Ishikawa (cell line): ENCODE results near the gene TSPYL6.

ENCODE experiments used
- CEBPB ChIP-seq: IDR thresholded peaks from 2 replicates; pipeline ENCODE4 v1.6.1; 2012
- CREB1 ChIP-seq: IDR thresholded peaks from 2 replicates; pipeline ENCODE4 v1.6.1; 2012; ENCODE audit warnings: low read depth
- EP300 ChIP-seq: IDR thresholded peaks from 2 replicates; pipeline ENCODE4 v1.6.1; 2012; ENCODE audit warnings: borderline replicate concordance
- MAX ChIP-seq: IDR thresholded peaks from 2 replicates; pipeline ENCODE4 v1.6.1; 2012
- RAD21 ChIP-seq: IDR thresholded peaks from 2 replicates; pipeline ENCODE4 v1.6.1; 2012; ENCODE audit warnings: low read depth
- TCF12 ChIP-seq: IDR thresholded peaks from 2 replicates; pipeline ENCODE4 v1.6.1; 2012; ENCODE audit warnings: low read depth
- TEAD4 ChIP-seq: IDR thresholded peaks from 2 replicates; pipeline ENCODE4 v1.6.1; 2012
- ZBTB7A ChIP-seq: IDR thresholded peaks from 2 replicates; pipeline ENCODE4 v1.6.1; 2012; ENCODE audit warnings: low read depth
- TF ChIP-seq, protein P1 (sequence below): IDR thresholded peaks from 2 replicates; pipeline ENCODE4 v1.6.1; 2012; ENCODE audit warnings: low read depth, mild to moderate bottlenecking

- no peak for TF ChIP-seq ZBTB7A
- TF ChIP-seq, protein P1, sequence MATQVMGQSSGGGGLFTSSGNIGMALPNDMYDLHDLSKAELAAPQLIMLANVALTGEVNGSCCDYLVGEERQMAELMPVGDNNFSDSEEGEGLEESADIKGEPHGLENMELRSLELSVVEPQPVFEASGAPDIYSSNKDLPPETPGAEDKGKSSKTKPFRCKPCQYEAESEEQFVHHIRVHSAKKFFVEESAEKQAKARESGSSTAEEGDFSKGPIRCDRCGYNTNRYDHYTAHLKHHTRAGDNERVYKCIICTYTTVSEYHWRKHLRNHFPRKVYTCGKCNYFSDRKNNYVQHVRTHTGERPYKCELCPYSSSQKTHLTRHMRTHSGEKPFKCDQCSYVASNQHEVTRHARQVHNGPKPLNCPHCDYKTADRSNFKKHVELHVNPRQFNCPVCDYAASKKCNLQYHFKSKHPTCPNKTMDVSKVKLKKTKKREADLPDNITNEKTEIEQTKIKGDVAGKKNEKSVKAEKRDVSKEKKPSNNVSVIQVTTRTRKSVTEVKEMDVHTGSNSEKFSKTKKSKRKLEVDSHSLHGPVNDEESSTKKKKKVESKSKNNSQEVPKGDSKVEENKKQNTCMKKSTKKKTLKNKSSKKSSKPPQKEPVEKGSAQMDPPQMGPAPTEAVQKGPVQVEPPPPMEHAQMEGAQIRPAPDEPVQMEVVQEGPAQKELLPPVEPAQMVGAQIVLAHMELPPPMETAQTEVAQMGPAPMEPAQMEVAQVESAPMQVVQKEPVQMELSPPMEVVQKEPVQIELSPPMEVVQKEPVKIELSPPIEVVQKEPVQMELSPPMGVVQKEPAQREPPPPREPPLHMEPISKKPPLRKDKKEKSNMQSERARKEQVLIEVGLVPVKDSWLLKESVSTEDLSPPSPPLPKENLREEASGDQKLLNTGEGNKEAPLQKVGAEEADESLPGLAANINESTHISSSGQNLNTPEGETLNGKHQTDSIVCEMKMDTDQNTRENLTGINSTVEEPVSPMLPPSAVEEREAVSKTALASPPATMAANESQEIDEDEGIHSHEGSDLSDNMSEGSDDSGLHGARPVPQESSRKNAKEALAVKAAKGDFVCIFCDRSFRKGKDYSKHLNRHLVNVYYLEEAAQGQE: no peak
- no peak for TF ChIP-seq RAD21
- TF ChIP-seq TEAD4: no peak
- no peak for TF ChIP-seq TCF12
- no peak for TF ChIP-seq CEBPB
- no peak for TF ChIP-seq EP300
- no peak for TF ChIP-seq MAX
- no peak for TF ChIP-seq CREB1
These were observed 2.1 kb upstream of the TSPYL6 start for GRCh38 chr2:54258166-54258565.
